Neuronal stem cell (in vitro differentiated cells): Measurements from ENCODE around the gene DCTN3. TPM values are rescaled to one million over a fixed set of nuclear protein-coding genes. Genes with fewer than 3 reads are reported as not detected.
A peak's percentile ranks its signal among the peaks of the same experiment; 100 is the strongest.

Source experiments
- DNase-seq: peaks from one replicate; pipeline ENCODE4 v3.0.0-alpha.2; 2013; ENCODE audit warnings: low spot score
- H2AFZ ChIP-seq: one replicate; pipeline ENCODE4 v1.6.1; 2013; ENCODE audit warnings: mild to moderate bottlenecking, low read length, inconsistent platforms
- H2AK5ac ChIP-seq: 2 replicates; pipeline ENCODE4 v1.6.1; 2013; ENCODE audit warnings: low read depth, mild to moderate bottlenecking, inconsistent platforms, low read length, moderate library complexity, mixed read lengths
- H2BK120ac ChIP-seq: 2 replicates; pipeline ENCODE4 v1.6.1; 2013; ENCODE audit warnings: low read depth, mild to moderate bottlenecking, inconsistent platforms, low read length, moderate library complexity, mixed read lengths
- H2BK12ac ChIP-seq: one replicate; pipeline ENCODE4 v1.6.1; 2013; ENCODE audit warnings: low read length, inconsistent platforms
- H2BK15ac ChIP-seq: 2 replicates; pipeline ENCODE4 v1.6.1; 2013; ENCODE audit warnings: mild to moderate bottlenecking, low read length, inconsistent platforms, mixed read lengths
- H2BK5ac ChIP-seq: one replicate; pipeline ENCODE4 v1.6.1; 2013; ENCODE audit warnings: inconsistent platforms, mild to moderate bottlenecking, low read length, moderate library complexity
- H3K14ac ChIP-seq: one replicate; pipeline ENCODE4 v1.6.1; 2013; ENCODE audit warnings: low read length, inconsistent platforms
- H3K18ac ChIP-seq: 2 replicates; pipeline ENCODE4 v1.6.1; 2013; ENCODE audit warnings: low read length, inconsistent platforms
- H3K23ac ChIP-seq: 2 replicates; pipeline ENCODE4 v1.6.1; 2013; ENCODE audit warnings: low read depth, mild to moderate bottlenecking, mixed read lengths, low read length, inconsistent platforms; ENCODE audit not compliant: poor library complexity
- H3K27ac ChIP-seq: replicated peaks from 3 replicates; pipeline ENCODE4 v1.5.1; 2013; ENCODE audit warnings: low read length, inconsistent platforms
- H3K27me3 ChIP-seq, 3 experiments: 2 replicates each; pipeline ENCODE4 v1.6.1; 2013; ENCODE audit warnings: low read length in 3 of 3, mild to moderate bottlenecking in 2 of 3, inconsistent platforms in 1 of 3, low read depth in 1 of 3, mixed read lengths in 1 of 3, moderate library complexity in 1 of 3; ENCODE audit not compliant: control insufficient read depth in 3 of 3, insufficient read depth in 3 of 3
- H3K36me3 ChIP-seq, 2 donors: replicated peaks in 1 of 2; 2 replicates each; pipeline ENCODE4 v1.6.1; 2013; ENCODE audit warnings: low read length in 2 of 2; ENCODE audit not compliant: control insufficient read depth in 2 of 2, insufficient read depth in 2 of 2
- H3K4ac ChIP-seq: 2 replicates; pipeline ENCODE4 v1.6.1; 2013; ENCODE audit warnings: inconsistent platforms, mild to moderate bottlenecking, low read length, moderate library complexity
- H3K4me1 ChIP-seq, 2 donors: 1 replicate in 1 of 2; 2 replicates in 1 of 2; pipeline ENCODE4 v1.6.1; 2013; ENCODE audit warnings: low read length in 2 of 2, low read depth in 1 of 2; ENCODE audit not compliant: control insufficient read depth in 2 of 2, insufficient read depth in 1 of 2
- H3K4me2 ChIP-seq: one replicate; pipeline ENCODE4 v1.6.1; 2013; ENCODE audit warnings: mild to moderate bottlenecking, low read length, inconsistent platforms; ENCODE audit not compliant: insufficient read depth, poor library complexity, severe bottlenecking
- H3K4me3 ChIP-seq, 2 donors: 2 replicates each; pipeline ENCODE4 v1.5.1; 2013; ENCODE audit warnings: low read length in 2 of 2, mild to moderate bottlenecking in 2 of 2, inconsistent platforms in 1 of 2, moderate library complexity in 1 of 2
- H3K79me1 ChIP-seq: one replicate; pipeline ENCODE4 v1.6.1; 2013; ENCODE audit warnings: low read depth, mild to moderate bottlenecking, inconsistent platforms, low read length, moderate library complexity
- H3K9ac ChIP-seq: one replicate; pipeline ENCODE4 v1.6.1; 2013; ENCODE audit warnings: mild to moderate bottlenecking, low read depth, low read length, inconsistent platforms; ENCODE audit not compliant: poor library complexity
- H3K9me3 ChIP-seq, 2 donors: replicated peaks in 1 of 2; 2 replicates each; pipeline versions ENCODE3 to v1.6.1; 2013; ENCODE audit warnings: low read length in 2 of 2, mild to moderate bottlenecking in 2 of 2, inconsistent platforms in 1 of 2, low read depth in 1 of 2, mixed read lengths in 1 of 2, moderate library complexity in 1 of 2; ENCODE audit not compliant: control insufficient read depth in 2 of 2, insufficient read depth in 1 of 2
- H4K8ac ChIP-seq: one replicate; pipeline ENCODE4 v1.6.1; 2013; ENCODE audit warnings: low read depth, mild to moderate bottlenecking, inconsistent platforms, low read length, moderate library complexity
- H4K91ac ChIP-seq: one replicate; pipeline ENCODE4 v1.6.1; 2013; ENCODE audit warnings: low read length, low read depth, mild to moderate bottlenecking, inconsistent platforms; ENCODE audit not compliant: poor library complexity
- WGBS, 2 donors: extraction: QIAGEN DNeasy Blood & Tissue Kit; methylation state at CpG; one replicate each; pipeline ENCODE4 v1.1.7; 2013; ENCODE audit warnings: missing lambda C conversion rate in 2 of 2, mixed read lengths in 1 of 2; ENCODE audit not compliant: insufficient read length in 2 of 2, insufficient replicate concordance in 1 of 2; ENCODE audit errors: extremely low coverage in 2 of 2; 5-methylcytosine and 5-hydroxymethylcytosine counted together
- small RNA-seq: library from polyadenylated mRNA; stranded (forward); fragments of <200 nt; extraction: miRNeasy Mini kit (QIAGEN cat#:217004); gene quantifications from one replicate; pipeline ENCODE3, GENCODE V24; 2013; ENCODE audit not compliant: insufficient read depth

Gene DCTN3

DNA sequence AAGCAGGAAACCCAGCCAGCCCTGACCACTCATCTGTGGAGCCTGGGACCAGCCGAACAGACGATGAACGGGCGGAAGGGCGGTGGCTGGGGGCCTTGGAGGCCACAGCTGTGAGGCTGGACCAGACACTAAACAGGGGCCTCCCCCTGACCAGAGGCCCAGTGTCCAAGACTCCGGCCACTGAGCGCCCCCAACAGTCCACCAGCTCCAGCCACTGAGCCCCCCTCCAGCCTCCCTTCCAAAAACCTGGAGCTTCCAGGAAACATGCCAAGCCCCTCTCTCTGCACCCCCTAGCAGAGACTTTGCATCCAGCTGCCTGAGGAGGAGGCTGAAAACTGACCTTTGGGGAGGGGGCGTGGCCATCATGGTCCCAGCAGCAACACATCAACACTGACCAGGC lies 54.0 kb downstream of the DCTN3 start:
- no peak overlapping the region for H2BK15ac ChIP-seq
- no peak overlapping the region for H2AFZ ChIP-seq
- H2BK5ac ChIP-seq, result no peak overlapping the region
- peak overlapping the region; percentile 27 for H3K4me2 ChIP-seq
- no peaks in the 10 kb centered on the region for H3K27me3 ChIP-seq
- H2BK12ac ChIP-seq, result peak overlapping the region; percentile 63
- no CpG with 5 or more reads among the region's 8 CpGs for WGBS, 2 donors
- peaks cover 16 to 50% of the 10 kb centered on the region in 2 donors for H3K4me1 ChIP-seq
- no peak overlapping the region for H3K4ac ChIP-seq
- no peak overlapping the region for H3K14ac ChIP-seq
- no peak for DNase-seq
- H2AK5ac ChIP-seq, result no peak overlapping the region
- peaks cover 5 to 25% of the 10 kb centered on the region in 2 donors for H3K9me3 ChIP-seq
- H3K9ac ChIP-seq, result no peak overlapping the region
- no peak overlapping the region for H2BK120ac ChIP-seq
- H3K23ac ChIP-seq, result no peak overlapping the region
- H4K8ac ChIP-seq, result no peak overlapping the region
- peaks cover 9% of the 10 kb centered on the region for H3K79me1 ChIP-seq
- peak overlapping the region; percentile 86 for H3K27ac ChIP-seq
- no peak overlapping the region for H4K91ac ChIP-seq
- peaks cover 31 to 94% of the 10 kb centered on the region in 2 donors for H3K36me3 ChIP-seq
- H3K18ac ChIP-seq, result peak overlapping the region; percentile 88
- no peak overlapping the region for H3K4me3 ChIP-seq

DNA sequence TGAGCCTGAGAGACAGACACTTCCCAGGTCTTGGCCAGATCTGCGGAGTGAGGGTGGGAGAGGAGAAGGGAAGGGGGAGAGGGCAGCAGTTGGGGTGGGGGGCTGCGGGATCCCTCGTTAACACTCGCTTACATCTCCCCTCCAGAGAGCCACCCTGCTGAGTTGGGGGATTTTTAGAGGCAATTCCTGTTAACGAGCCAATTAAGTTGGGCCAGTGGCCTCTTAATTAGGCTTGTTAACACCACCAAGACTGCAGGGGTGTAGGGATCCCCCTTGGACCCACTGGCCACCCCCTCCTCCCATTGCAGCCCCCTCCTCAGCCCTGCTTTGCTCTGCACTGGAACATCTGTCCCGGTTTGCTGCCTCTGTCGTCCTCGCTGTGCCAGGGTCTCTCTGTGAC lies 54.4 kb downstream of the DCTN3 start:
- no peak for DNase-seq
- H3K4me1 ChIP-seq, result peaks cover 15 to 47% of the 10 kb centered on the region in 2 donors
- no CpG with 5 or more reads among the region's 8 CpGs for WGBS, 2 donors

DNA sequence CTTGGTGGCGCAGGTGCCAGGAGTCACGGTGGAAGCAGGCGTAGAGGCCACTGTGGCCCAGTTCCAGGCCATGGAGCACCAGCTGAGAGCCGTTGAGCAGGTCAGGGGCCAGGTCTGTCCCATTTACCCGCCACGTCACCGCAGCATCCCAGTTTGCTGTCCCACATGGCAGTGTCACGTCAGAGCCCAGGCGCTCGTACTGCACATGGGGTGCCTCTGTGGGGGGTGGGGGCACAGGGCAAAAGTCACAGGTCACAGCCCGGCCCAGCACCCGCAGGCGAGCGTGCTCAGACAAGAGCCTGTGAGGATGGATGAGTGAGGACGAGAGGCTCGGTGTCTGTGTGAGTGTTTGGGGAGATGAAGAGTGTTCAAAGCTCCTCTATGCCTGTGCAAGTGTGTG lies 55.7 kb downstream of the DCTN3 start:
- WGBS, 2 donors, result no CpG with 5 or more reads among the region's 16 CpGs
- Histone ChIP-seq H3K23ac (peak overlapping the region; percentile 12), H3K27me3 (no peaks in the 10 kb centered on the region), H3K14ac (no peak overlapping the region), H2BK5ac (no peak overlapping the region), H3K4me3 (no peak overlapping the region), H3K4me1 (peaks cover 22 to 53% of the 10 kb centered on the region in 2 donors), H2AFZ (no peak overlapping the region), H2BK120ac (no peak overlapping the region), H2AK5ac (peak overlapping the region; percentile 28), H4K91ac (no peak overlapping the region), H3K27ac (peak overlapping the region; percentile 74), H2BK15ac (peak overlapping the region; percentile 5), H3K18ac (peak overlapping the region; percentile 78), H3K4ac (no peak overlapping the region), H3K79me1 (peaks cover 9% of the 10 kb centered on the region), H3K9ac (no peak overlapping the region), H4K8ac (no peak overlapping the region), H3K9me3 (peaks cover 5 to 25% of the 10 kb centered on the region in 2 donors), H2BK12ac (peak overlapping the region; percentile 30), H3K36me3 (peaks cover 31 to 97% of the 10 kb centered on the region in 2 donors), H3K4me2 (no peak overlapping the region)
- DNase-seq, result no peak

More for the DNA sequence above, 54.4 kb downstream of the DCTN3 start:
- Histone ChIP-seq H3K9me3 (peaks cover 5 to 25% of the 10 kb centered on the region in 2 donors), H3K27me3 (no peaks in the 10 kb centered on the region), H2BK15ac (peak overlapping the region; percentile 27), H2BK5ac (peak overlapping the region; percentile 44), H2BK120ac (no peak overlapping the region), H2AK5ac (no peak overlapping the region), H3K27ac (peak overlapping the region; percentile 86), H3K9ac (peak overlapping the region; percentile 46), H3K18ac (peak overlapping the region; percentile 88), H3K4me3 (no peak overlapping the region), H3K36me3 (peaks cover 31 to 94% of the 10 kb centered on the region in 2 donors), H2BK12ac (peak overlapping the region; percentile 63), H4K8ac (no peak overlapping the region), H3K4ac (no peak overlapping the region), H3K4me2 (peak overlapping the region; percentile 27), H3K23ac (no peak overlapping the region), H4K91ac (no peak overlapping the region), H2AFZ (no peak overlapping the region), H3K14ac (no peak overlapping the region), H3K79me1 (peaks cover 9% of the 10 kb centered on the region)

Small RNA genes within 50 kb of the gene (small RNA-seq; reads per million reads assigned to genes)
- not detected for gene CCL27
